Measurements from ENCODE around the gene AUP1. TPM values are rescaled to one million over a fixed set of nuclear protein-coding genes. Genes with fewer than 3 reads are reported as not detected.

AUP1 gene
- total RNA-seq, 2 donors from 2014 or later, result 55.2 to 80.9 TPM

GRCh38 chr2:74560591-74560990 lies 31.1 kb upstream of the AUP1 start:
- TF ChIP-seq CTCF (IDR thresholded peaks at IDR 0.05), result no peak
- Histone ChIP-seq H3K27ac (no peak overlapping the region), H3K4me3 (no peak overlapping the region), H3K27me3 (no peaks in the 10 kb centered on the region), H3K4me1 (peaks cover 0 to under 1% of the 10 kb centered on the region in 2 donors), H3K36me3 (no peaks in the 10 kb centered on the region), H3K9me3 (no peaks in the 10 kb centered on the region)
- DNase-seq (ENCODE audit: low spot score), result no peak

DNA sequence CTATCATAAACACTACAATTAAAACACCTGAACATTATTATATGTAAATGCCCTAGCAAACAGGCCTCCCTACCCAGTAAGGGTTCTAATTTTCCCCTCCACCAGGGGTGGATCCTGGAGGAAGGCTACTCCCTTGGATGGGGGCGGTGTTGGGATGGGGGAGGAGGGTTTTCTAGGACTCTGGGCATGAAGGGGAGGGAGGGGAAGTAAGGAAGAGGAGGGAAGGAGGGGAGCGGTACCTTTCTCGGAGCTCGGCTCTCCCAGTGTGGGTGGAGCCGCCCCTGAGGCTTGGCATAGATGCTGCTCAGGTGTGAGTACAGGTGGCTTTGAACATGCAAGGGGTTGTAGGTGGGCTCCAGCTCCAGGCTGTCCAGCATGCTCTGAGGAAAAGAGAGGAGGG lies 30.4 kb upstream of the AUP1 start:
- Histone ChIP-seq H3K4me1 (peaks cover 0 to 7% of the 10 kb centered on the region in 2 donors), H3K4me3 (no peak overlapping the region), H3K36me3 (no peaks in the 10 kb centered on the region), H3K27ac (no peak overlapping the region), H3K9me3 (no peaks in the 10 kb centered on the region), H3K27me3 (no peaks in the 10 kb centered on the region)
- no peak for DNase-seq (ENCODE audit: low spot score)
- TF ChIP-seq CTCF (IDR thresholded peaks at IDR 0.05), result no peak

- TF ChIP-seq CTCF (IDR thresholded peaks at IDR 0.05), result no peak
- Histone ChIP-seq H3K4me3 (no peak overlapping the region), H3K36me3 (no peaks in the 10 kb centered on the region), H3K9me3 (no peaks in the 10 kb centered on the region), H3K27ac (no peak overlapping the region), H3K27me3 (no peaks in the 10 kb centered on the region), H3K4me1 (peaks cover 0 to 10% of the 10 kb centered on the region in 2 donors)
- no peak for DNase-seq (ENCODE audit: low spot score)
Observed at GRCh38 chr2:74558284-74559230, 29.1 kb upstream of the AUP1 start.

- TF ChIP-seq CTCF (IDR thresholded peaks at IDR 0.05), result no peak
- no peaks in the 10 kb centered on the region for H3K9me3 ChIP-seq
- no peak for DNase-seq (ENCODE audit: low spot score)
- no peaks in the 10 kb centered on the region for H3K27me3 ChIP-seq
- H3K27ac ChIP-seq, result no peak overlapping the region
- peaks cover 0 to 17% of the 10 kb centered on the region in 2 donors for H3K4me1 ChIP-seq
- no peak overlapping the region for H3K4me3 ChIP-seq
- H3K36me3 ChIP-seq, result no peaks in the 10 kb centered on the region
Observed at GRCh38 chr2:74556831-74557370, 27.4 kb upstream of the AUP1 start.

DNA sequence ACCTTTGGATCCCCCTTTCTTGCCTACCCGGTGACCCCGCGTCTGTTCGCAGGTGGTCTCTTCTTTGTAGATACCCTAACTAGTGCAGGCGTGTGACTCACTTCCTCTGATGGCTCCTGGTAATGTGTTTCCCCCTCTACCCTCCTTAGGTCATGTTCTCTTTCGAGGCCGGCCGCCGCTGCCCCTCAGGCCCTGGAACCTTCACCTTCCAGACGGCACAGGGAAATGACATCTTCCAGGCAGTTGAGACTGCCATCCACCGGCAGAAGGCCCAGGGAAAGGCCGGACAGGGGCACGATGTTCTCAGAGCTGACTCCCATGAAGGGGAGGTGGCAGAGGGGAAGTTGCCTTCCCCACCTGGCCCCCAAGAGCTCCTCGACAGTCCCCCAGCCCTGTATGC lies 26.7 kb upstream of the AUP1 start:
- H3K36me3 ChIP-seq, result no peaks in the 10 kb centered on the region
- H3K27me3 ChIP-seq, result no peaks in the 10 kb centered on the region
- peaks cover 0 to 17% of the 10 kb centered on the region in 2 donors for H3K4me1 ChIP-seq
- no peaks in the 10 kb centered on the region for H3K9me3 ChIP-seq
- no peak for DNase-seq (ENCODE audit: low spot score)
- no peak for TF ChIP-seq CTCF (IDR thresholded peaks at IDR 0.05)
- H3K4me3 ChIP-seq, result no peak overlapping the region
- no peak overlapping the region for H3K27ac ChIP-seq
